ENCODE data around the gene MPZL2. TPM values are rescaled to one million over a fixed set of nuclear protein-coding genes. Genes with fewer than 3 reads are reported as not detected.
A peak's percentile ranks its signal among the peaks of the same experiment; 100 is the strongest.

The MPZL2 gene
- total and polyA plus RNA-seq, 2 of the 8 experiments (the other 6 are each of a cell fraction or from before 2014, with no cell fraction given), result 2.4 to 3.2 TPM

DNA sequence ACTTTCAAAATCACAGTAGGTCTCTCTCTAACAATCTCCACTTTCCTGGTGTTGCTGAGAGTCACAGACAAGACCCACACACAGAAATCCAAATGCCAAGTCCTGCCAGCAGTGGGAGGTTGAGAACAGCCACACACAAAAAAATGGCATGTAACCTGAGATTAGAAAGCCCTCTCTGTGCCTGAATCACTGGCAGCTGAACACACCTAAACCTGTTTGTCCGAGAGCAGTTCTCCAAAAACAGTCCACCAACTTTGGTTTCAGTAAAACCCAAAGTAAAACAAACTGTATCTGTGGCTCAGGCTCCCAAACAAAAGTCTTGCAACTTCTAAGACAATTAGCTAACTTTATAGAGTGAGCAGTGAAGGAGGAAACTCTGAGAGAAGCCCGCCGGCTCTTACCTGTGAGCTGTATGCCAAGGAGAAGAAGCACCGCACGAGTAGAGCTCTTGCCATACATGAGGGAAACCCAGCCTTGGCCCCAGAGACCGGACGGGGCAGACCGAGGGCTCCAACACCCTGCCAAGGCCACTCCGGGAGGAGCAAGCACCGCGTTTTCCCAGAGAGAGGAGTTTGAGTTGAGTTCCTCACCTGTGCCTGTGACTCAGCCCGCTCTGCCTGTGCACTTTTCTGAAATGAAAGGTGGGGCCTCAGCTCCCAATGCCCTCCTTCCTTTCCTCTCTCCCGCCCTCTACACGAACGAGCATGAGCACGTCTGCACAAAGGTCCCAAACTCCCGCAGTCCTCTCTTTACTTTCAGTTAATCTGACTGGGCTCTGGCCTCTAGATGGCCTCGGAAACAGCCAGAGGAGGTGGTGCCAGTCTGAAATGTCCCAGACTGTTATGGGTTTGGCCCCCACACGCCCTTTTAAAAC, at the start of gene MPZL2 (continued):
- TF ChIP-seq CHD7 (IDR thresholded peaks at IDR 0.05; ENCODE audit: insufficient replicate concordance, low read length), result no peak
- no peak for TF ChIP-seq NANOG (IDR thresholded peaks at IDR 0.05; ENCODE audit: insufficient read depth, low read depth, low read length, poor library complexity, severe bottlenecking)
- no peak for TF ChIP-seq ASH2L (IDR thresholded peaks at IDR 0.05; ENCODE audit: low read length)
- no peak for TF ChIP-seq CEBPB (IDR thresholded peaks at IDR 0.05; ENCODE audit: low read depth, low read length)
- TF ChIP-seq CHD2 (IDR thresholded peaks at IDR 0.05; ENCODE audit: low read length), result no peak
- TF ChIP-seq MAX (IDR thresholded peaks at IDR 0.05), result peak; percentile 11; the same call in 1 of the 2 replicates

Measured in H1 (cell line).